ENCODE measurements around the gene TNFRSF8. TPM values are rescaled to one million over a fixed set of nuclear protein-coding genes. Genes with fewer than 3 reads are reported as not detected.

TNFRSF8 gene
- total RNA-seq, 1 experiment from 2014 or later: not detected

Small RNA genes lying within 50 kb of the gene (microRNA-seq; reads per million reads assigned to microRNA genes)
- gene MIR4632 (ENCODE audit: unreplicated experiment) (not detected), gene MIR6729 (ENCODE audit: unreplicated experiment) (1.8 reads per million), gene MIR7846 (ENCODE audit: unreplicated experiment) (not detected)

Other genes starting within 250 kb of the TNFRSF8 start
- not detected in 2 replicates for gene NPPA, start 215.5 kb upstream of the TNFRSF8 start, total RNA-seq (2014; rRNA removed)
- not detected in 2 replicates for gene NPPB, start 204.4 kb upstream of the TNFRSF8 start, total RNA-seq (2014; rRNA removed)
- gene KIAA2013, start 136.9 kb upstream of the TNFRSF8 start, total RNA-seq (2014; rRNA removed): 78.1 and 89.2 TPM in 2 replicates
- 179 and 216 TPM in 2 replicates for gene PLOD1, start 128.6 kb upstream of the TNFRSF8 start, total RNA-seq (2014; rRNA removed)
- 97.8 and 101 TPM in 2 replicates for gene MFN2, start 82.9 kb upstream of the TNFRSF8 start, total RNA-seq (2014; rRNA removed)
- 53.5 and 74.9 TPM in 2 replicates for gene MIIP, start 43.8 kb upstream of the TNFRSF8 start, total RNA-seq (2014; rRNA removed)
- 0.29 and 1.3 TPM in 2 replicates for gene TNFRSF1B, start 103.7 kb downstream of the TNFRSF8 start, total RNA-seq (2014; rRNA removed)
- gene VPS13D, start 166.7 kb downstream of the TNFRSF8 start, total RNA-seq (2014; rRNA removed): 30.7 and 43.6 TPM in 2 replicates